HT1080 (cell line): ENCODE results near the gene ATE1. TPM values are rescaled to one million over a fixed set of nuclear protein-coding genes. Genes with fewer than 3 reads are reported as not detected.

ENCODE experiments used
- DNase-seq: peaks from one replicate; pipeline ENCODE4 v3.0.0-alpha.2; 2015; ENCODE audit warnings: low read depth
- small RNA-seq: library from RNA; depleted of rRNA; stranded (forward); fragments of <200 nt; gene quantifications from one replicate; pipeline ENCODE3, GENCODE V24; 2014
- total RNA-seq: library from RNA; depleted of rRNA; stranded (reverse); fragments of >200 nt; shearing (Covaris generic); gene quantifications from 2 replicates; pipeline ENCODE4 v1.2.3, GENCODE V29; 2014; rRNA removed

ATE1 gene
- total RNA-seq, 1 experiment from 2014 or later, result 25.8 TPM

DNA sequence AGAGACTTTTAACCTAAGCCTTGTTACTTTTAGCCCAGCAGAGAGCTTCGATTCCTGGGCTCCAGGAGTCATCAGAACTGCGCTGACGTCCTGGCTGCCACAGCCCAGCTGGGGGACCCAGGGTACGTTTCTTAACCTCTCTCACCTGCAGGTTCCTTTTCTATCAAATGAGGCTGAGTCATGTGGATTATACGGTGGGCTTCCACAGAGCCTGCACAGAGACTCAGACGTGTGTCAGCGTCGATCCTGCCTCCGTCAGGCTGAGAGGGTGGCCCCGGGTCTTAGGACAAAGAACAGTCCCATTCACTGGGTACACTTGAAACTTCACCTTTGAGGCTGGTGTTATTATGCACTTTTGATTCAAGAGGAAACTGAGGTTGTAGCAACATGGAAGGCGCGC lies 228.9 kb downstream of the ATE1 start:
- DNase-seq, result no peak

DNA sequence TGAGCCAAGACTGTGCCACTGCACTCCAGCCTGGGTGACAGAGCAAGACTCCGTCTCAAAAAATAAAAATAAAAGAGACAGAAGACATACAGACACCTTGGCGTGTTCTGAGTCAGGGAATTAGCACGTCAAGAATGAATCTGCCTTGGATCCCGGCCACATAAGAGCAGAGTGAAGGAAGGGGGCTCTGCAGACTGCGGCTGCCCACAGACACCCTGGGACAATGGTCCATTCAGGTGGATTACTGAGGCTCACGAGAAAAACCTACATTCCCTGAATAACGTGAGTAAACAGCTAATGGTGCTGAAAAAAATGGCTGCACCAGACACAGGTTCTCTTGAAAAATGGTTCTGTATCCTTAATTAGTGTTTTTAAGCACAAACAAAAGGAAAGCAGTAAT lies 229.5 kb downstream of the ATE1 start:
- peak; percentile 65 for DNase-seq

DNA sequence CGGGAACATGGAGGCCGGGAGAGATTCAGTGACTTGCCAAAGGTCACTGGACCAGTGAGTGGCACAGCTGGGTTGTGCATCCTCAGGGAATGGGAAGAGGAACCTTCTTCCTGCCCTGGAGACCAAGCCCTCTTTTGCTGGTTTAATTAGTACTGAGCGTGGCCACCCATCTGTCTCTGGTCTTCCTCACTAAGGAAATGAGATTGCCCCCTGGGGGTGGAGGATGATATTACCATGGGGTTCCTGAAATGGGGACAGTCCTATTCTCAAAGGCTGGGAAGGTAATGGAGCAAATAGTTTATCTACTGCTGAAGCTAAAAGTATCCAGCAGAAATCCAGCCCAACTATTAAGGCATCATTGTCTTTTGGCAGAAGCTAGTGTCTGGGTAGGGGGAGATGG lies 231.0 kb downstream of the ATE1 start:
- peak; percentile 6 for DNase-seq

DNA sequence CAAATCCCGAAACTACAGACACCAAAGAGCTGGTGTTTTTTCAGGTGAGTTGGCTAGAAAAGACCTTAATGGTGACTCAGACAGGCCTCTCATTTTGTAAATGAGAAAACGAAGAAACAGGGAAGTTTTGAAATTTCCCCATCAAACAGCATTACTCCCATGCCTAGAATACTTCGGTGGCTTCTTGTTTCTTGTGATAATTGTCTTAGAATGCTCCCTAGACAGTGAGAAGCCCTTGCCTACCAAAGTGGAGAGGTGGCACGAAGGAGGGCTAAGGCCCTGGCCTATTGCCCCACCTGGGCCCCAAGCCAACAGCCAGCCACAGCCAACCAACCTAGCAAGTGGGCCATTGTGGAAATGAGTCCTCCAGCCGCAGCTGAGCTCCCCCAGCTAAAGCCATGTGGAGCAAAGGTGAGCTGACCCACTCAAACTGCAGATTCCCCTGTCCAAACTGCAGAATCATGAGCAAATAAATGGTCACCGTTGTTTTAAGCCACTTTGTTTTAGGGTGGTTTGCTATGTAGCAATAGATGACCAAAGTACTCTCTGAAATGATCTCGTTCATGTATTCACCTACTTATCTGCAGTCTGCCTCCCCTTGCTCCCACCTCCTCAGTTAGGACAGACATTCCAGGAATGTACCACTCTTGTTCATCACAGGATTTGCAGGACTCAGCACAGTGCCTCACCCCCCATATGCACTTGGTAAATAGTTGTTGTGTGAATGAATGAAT lies 231.9 kb downstream of the ATE1 start:
- no peak for DNase-seq

DNA sequence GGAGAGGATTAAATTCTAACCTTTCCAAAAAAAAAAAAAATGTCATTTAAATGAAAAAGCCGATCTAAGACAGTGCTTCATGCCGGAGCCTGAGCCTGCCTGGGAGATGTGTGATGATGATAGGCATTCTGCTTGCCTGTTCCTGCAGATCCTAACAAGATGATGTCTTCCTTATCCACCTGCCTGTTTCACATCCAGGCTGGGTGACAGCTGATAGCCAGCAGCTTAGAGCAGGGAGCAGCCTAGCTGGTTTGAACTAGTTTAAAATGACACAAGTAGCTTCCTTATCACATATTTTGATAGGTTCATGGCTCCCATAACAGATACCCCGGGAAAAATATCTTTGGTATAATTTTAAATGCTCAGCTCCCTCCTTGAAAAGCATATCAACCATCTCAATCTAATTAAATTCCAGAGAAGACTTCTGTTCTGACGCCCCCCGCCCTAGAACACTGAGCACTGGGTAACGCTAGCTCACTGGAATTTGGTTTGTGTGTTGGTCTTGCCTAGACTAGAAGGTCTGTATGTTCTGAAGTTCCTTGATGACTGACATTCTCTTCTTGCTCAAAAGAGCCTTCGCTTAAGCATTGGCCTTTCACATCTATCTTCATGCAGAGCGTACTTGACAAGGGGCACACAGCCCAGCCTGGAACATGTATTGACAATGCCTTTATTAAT lies 232.7 kb downstream of the ATE1 start:
- no peak for DNase-seq

DNA sequence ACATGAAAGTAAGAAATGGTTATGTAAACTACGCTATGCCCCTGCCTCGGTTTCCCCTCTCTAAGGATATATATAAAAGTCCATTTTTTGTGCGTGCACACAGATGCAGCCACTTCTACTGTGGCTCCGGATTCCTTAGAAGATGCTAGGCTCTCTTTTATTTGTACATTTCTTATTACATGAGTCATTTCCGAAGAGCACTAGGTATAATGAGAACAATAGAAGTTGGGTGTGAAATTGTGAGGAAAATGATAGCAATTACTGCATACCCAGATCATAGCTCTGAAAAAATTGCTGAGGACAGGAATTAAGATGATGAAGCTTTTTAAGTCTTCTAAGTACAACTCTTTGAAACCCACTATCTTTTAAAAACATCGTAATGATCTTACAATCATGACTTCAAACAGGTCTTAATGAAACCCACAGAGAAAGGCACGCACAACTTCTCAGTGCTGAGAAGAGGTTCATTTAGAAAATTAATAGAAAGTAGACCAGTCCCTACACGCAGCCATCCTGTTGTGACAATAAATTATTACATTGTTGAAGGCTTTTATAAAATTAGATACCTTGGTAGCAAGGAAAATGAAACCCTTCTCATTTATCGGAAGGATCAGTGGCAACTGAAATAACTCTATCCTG lies 233.4 kb downstream of the ATE1 start:
- DNase-seq, result no peak

DNA sequence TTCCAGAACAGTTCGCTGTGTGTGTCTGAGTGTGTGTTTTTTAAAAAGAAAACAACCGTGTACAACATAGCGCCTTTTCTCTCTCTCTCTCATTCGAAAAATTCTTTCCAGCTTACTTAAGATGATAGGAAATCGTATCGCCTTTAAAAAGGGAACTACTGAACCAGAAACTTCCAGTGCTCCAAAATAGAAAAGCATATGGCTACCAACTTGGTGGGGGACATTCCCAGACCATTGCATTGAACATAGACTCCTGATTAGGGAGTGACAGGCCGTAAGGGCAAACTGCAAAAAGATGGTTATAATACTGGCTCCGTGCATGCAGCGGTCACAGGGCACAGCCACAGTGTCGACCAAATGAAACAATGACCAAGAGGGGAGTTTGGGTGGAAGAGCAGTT lies 235.2 kb downstream of the ATE1 start:
- no peak for DNase-seq

DNA sequence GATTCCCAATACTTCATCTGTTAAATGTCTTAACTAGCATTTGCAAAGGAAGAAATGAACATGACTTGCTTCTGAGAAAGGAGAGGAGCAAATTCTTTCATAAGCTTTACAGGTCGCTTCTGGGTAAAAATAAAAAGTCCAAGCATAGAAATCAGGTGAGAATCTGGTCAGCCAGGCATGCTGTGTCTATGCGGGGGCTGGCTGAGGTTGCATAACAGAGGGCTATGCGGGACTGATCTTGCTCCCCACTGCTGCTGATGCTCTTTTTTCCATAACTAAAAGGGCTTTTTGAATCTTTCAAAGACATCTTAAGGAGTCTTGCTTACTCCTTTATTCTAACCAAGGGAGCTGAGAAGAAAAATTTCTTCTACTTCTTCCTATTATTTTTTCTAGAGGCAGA lies 236.9 kb downstream of the ATE1 start:
- DNase-seq, result no peak

Small RNA genes lying within 50 kb of the gene (small RNA-seq; reads per million reads assigned to genes)
- gene RF00019 (not detected), gene RF02219 (not detected)

Other genes starting within 250 kb of the ATE1 start
- gene NSMCE4A, start 47.2 kb upstream of the ATE1 start, total RNA-seq, result 75.6 and 78.4 TPM in 2 replicates
- gene TACC2, start 61.1 kb upstream of the ATE1 start, total RNA-seq, result 13.3 and 20.3 TPM in 2 replicates